T-helper 2 cell treated with Interferon-gamma antibody and Interleukin-4, amounts not matched to agents 100 ng/mL and 5 ng/mL, for 36 hours (primary cell): ENCODE measurements around the gene PAK5. TPM values are rescaled to one million over a fixed set of nuclear protein-coding genes. Genes with fewer than 3 reads are reported as not detected.

Experiments used
- intact Hi-C: fragments of 100-400 bp; cut with micrococcal nuclease; formaldehyde crosslinking; loops from one replicate; pipeline ENCODE4 v1.15.1; 2023
- total RNA-seq: library from RNA; stranded (reverse); gene quantifications from 2 replicates; pipeline ENCODE4 v1.2.3, GENCODE V29; 2022

The PAK5 gene
- total RNA-seq, 1 donor from 2014 or later = not detected

DNA sequence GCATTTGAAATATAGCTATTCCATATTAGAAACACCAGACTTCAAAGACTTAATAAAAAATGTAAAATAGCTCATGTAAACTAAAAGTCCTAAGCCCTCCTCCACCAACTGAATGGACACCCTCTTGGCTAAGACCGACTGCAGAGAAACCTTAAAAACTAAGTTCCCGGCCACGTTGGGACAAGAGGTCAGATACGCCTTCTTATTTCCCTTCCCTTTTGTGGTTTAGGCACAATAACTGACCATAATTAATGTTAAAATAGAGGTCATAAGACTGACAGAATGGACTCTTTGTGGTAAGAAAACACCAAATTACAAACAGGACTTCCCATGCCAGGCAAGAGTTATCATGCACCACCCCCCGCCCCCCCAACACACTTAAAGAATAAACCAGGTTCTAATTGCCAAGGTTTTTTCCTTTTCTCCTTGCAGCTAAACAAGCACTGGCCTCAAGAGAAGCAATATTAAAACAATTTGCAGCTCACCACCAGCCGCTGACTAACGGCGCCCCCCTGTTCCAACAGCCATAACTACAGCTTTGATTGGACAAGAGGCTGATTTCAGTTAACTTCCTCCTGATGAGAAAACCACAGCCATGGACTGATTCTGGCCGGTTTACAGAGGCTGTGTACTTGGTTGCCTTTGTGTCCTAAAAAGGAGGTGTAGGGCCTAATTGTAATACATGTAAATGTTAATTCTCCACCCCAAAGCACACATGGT lies 335.2 kb downstream of the PAK5 start:
- intact Hi-C loops = no loop called here

DNA sequence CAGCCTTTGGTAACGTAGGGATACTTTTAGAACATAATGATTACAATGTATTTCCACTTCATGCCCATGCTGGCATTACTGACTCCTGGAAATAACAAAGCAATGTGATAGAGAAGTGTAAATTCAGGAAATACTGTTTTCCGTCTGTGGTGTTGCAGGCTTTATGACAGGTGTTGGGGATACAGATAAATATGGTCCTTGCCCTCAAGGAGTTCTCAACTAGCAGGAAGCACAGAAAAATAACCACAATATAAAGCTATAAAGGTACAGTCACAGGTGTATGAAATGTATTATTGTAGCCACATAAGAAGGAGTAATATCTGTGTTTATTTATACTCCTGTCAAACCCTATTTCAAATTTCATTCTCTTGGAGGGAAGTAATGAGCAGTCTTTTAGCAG lies 337.4 kb downstream of the PAK5 start:
- intact Hi-C loops = no loop called here

DNA sequence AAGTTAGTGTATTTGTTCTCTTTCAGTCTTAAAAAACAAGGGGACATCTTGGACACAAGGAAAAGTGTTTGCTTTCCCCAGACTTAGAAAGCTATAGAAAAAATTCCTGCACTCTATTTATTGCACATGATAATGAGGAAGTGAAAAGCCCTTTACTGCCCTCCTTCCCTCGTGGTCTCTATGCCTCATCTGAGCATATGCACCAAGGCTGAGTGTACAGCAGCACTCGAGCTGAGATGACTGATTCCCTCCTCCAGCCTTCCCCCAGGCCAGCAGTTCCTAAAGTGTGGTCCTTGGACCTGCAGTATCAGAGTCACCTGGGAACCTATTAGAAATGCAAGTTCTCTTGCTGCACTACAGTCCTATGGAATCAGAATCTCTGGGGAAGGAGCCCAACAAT lies 338.8 kb downstream of the PAK5 start:
- intact Hi-C loops = no loop called here

DNA sequence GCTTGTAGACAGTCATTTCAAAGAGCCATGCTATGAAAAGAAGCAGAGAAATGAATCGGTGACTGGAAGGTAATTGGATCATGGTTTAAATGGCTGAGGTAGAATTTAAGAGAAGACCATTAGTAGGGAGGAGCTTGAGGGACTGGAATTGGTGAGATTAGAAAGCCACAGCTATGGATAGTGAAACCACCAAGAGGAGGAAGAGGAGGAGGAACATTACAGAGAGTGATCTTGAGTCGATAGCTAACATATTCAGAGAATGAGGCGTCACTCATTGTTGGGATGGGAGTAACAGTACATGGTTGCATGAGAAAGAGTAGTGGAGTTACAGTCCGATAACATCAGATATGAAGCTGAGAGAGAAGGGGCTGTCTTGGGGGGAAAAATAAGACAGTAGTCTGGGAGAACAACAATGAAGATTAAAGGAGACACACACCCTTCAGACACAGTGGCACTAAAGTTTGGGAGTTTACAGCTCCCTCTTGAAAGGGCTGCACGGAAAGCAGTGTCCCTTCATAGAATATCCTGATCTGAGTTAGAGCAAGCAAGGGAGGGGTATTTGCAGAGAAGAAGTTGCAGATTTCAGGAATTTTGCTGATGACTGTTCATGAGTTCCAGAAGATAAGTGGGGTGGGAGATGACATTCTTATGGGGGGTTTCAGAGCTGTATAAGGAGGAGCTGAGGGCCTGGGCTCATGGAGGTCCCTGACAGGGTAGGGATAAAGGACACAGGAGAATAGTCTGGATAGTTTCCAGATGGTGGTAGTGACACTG lies 339.6 kb downstream of the PAK5 start:
- intact Hi-C loops = no loop called here

DNA sequence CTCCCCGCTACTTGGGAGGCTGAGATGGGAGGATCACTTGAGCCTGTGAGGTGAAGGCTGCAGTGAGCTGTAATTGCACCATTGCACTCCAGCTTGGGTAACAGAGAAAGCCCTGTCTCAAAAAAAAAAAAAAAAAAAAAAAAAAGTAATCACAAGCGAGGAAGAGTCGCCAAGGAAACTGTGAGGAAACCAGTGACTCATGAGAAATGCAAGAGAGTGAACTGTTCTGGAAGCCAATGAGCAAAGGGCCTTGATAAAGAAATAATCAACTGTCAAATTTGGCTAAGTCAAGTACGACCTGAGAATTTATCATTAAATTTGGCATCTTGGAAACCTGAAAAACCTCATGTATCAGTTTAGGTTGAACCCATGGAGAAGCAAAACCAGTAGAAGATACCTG lies 340.6 kb downstream of the PAK5 start:
- intact Hi-C loops = no loop called here

DNA sequence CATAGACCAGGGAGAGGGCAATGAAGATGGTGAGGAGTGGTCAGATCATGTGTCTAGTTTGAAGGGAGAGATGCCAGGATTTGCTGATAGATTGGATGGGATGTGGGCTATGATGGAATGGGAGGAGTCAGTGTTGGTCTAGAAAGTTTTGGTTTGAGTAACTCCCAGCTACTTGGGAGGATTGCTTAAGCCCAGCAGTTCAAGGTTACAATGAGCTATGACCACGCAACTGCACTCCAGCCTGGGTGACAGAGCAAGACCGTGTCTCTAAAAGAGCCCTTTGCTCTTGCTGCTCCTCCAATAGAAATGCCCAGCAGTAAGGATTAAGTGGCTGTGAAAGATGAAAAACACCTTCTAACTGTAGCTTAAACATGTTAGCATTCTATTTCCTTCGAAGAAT lies 342.7 kb downstream of the PAK5 start:
- intact Hi-C loops = no loop called here

DNA sequence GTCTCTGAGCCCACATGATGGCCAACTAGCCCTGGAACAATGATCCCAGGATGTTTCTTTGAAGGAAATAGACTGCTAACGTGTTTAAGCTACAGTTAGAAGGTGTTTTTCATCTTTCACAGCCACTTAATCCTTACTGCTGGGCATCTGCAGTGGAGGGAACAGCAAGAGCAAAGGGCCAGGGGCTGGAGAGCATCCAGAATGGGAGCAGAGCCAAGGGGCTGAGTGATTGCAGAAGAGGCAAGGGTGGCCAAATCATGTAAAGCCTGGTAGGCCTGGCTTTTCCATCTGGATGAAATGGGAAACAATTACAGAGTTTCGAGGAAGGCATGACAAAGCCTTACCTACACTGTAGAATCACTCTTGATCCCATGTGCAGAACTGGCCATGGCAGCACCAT lies 343.2 kb downstream of the PAK5 start:
- intact Hi-C loops = no loop called here

DNA sequence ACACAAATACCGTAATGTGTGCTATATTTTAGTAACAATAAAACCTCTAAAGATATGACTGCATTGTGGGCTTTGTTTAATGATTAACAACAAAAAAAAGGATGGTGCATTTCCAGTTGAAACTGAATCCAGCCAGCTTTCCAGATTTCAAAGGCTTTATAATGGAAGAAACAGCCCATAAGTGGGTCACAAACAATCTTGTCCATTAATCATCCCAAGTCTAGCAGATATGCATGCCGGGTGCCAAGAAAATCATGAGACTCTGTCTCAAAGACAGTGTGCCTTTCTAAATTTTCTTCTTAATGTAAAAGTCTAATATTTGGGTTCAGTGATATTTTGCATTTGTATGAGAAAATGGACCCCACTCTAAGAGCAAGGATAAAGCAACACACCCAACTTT lies 345.1 kb downstream of the PAK5 start:
- intact Hi-C loops = no loop called here

DNA sequence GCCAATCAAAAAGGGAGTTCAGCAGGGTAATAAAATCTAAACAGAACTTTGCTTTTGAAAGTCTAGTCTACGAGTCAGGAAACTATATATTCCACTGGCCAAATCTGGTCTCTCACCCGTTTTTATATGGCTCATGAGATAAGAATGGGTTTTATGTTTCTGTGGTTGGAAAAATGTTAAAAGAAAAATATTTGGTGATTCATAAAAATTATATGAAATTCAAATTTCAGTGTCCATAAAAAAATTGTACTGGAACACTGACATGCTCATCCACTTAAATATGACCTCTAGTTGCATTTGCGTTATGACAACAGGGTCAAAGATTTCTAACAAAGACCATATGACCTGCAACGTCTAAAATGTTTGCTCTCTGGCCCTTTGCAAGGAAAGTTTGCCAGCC lies 346.8 kb downstream of the PAK5 start:
- intact Hi-C loops = no loop called here

DNA sequence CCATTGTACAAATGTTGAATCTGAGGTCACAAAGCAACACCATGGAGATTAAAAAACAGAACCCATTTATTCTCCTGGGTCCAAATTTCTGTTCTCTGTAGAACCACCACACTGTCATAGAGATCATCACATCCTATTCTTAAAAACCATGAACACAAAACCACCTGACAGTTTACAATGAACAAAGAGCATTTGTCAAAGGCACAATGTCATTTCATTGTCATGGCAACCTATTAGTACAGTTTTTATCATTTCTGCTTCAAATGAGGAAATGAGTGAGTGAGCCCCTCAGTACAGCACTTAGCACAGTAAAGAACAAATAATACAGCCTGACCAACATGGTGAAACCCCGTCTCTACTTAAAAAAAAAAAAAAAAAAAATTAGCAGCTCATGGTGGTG lies 347.6 kb downstream of the PAK5 start:
- intact Hi-C loops = no loop called here

DNA sequence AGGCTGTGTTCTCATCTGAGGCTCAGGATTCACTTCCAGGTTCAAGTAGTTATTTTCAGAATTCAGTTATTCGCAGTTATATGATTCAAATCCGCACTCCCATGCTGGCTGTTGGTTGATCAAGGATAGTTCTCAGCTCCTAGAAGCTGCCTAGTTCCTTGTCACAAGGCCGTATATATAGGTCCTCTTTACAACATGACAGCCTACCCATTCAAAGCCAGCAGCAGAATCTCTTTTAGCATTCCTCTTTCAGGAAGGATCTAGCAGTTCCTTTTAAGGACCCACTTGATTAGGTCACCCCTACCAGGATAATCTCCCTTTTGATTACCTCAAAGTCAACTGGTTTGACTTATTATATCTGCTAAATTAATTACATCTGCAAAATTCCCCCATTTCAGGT lies 348.2 kb downstream of the PAK5 start:
- intact Hi-C loops = no loop called here

DNA sequence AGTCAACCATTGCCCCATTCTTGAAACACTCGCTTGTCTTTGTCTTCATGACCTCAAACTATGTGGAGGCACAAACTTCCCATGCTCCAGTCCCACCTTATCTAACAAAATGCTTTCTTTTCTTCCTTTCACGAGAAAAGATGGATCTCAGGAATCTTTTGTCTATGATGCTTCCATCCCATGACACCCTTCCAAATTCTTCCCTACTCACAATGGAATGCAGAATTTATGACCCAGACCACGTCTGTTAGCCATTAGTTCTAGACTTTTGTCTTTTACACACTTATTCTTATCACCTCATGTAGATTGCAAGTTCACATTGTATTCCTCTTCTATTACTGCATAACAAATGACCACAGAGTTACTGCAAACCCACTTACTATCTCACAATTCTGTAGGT lies 348.7 kb downstream of the PAK5 start:
- intact Hi-C loops = no loop called here

DNA sequence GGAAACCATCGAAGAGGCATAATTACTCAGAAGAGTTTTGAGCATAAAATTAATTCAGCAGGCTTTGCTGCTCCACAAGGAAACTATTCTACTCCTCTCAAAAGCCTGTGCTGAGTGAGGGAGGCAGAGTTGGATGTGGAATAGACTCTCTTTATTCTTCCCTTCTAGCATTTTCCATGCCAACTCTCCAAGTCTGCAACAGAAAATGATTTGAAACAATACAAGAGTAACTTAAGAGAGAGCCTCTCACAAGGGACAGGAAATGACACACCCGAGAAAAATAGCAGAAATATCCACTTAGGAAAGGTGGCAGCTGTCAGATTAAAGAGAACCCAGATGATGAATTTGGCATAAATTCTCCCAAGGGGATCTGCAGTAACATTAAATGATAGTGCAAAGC lies 350.8 kb downstream of the PAK5 start:
- intact Hi-C loops = no loop called here

Other genes starting within 250 kb of the PAK5 start
- gene ANKEF1, start 195.9 kb upstream of the PAK5 start, total RNA-seq = 2.4 and 3.3 TPM in 2 replicates